IPS-18a (cell line): Measurements from ENCODE around the gene HOXB9.

Experiments used
- H3K27ac ChIP-seq: one replicate; pipeline ENCODE4 v1.5.1; 2013; ENCODE audit warnings: low read length
- H3K27me3 ChIP-seq: one replicate; pipeline ENCODE4 v1.6.1; 2013; ENCODE audit warnings: mild to moderate bottlenecking, low read length; ENCODE audit not compliant: control insufficient read depth, insufficient read depth
- H3K36me3 ChIP-seq: one replicate; pipeline ENCODE4 v1.6.1; 2013; ENCODE audit warnings: low read depth, low read length; ENCODE audit not compliant: control insufficient read depth
- H3K4me1 ChIP-seq: one replicate; pipeline ENCODE4 v1.6.1; 2013; ENCODE audit warnings: low read depth, low read length; ENCODE audit not compliant: control insufficient read depth
- H3K4me3 ChIP-seq: one replicate; pipeline ENCODE4 v1.5.1; 2013; ENCODE audit warnings: low read length
- H3K9ac ChIP-seq: one replicate; pipeline ENCODE4 v1.6.1; 2013; ENCODE audit warnings: mild to moderate bottlenecking, low read length, moderate library complexity
- H3K9me3 ChIP-seq: one replicate; pipeline ENCODE4 v1.6.1; 2013; ENCODE audit warnings: low read depth, low read length; ENCODE audit not compliant: control insufficient read depth

The HOXB9 gene

DNA sequence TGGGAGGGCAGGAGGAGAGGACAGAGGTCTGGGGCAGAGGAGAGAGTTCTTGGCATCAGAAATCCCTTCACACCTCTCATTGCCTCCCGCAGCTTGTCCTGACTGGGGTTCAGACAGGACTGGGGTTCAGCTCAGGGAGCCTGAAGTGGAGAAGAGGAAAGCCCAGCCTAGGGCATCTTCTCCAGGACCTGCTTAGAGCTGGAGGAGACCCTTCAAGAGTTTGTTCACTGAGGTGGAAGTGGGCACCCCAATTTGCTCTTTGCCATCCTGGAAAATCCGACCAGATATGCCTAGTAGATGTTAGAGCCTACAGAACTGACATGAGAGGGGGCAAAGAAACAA is 38.1 kb downstream of the HOXB9 start:
- H3K27me3 ChIP-seq: peaks cover 100% of the 10 kb centered on the region
- H3K27ac ChIP-seq: no peak overlapping the region
- H3K4me1 ChIP-seq: no peaks in the 10 kb centered on the region
- no peak overlapping the region for H3K9ac ChIP-seq
- H3K4me3 ChIP-seq: no peak overlapping the region
- H3K9me3 ChIP-seq: no peaks in the 10 kb centered on the region
- H3K36me3 ChIP-seq: no peaks in the 10 kb centered on the region

- Histone ChIP-seq H3K27me3 (peaks cover 100% of the 10 kb centered on the region), H3K9ac (no peak overlapping the region), H3K4me1 (no peaks in the 10 kb centered on the region), H3K27ac (no peak overlapping the region), H3K4me3 (no peak overlapping the region), H3K9me3 (no peaks in the 10 kb centered on the region), H3K36me3 (no peaks in the 10 kb centered on the region)
These were observed 38.7 kb downstream of the HOXB9 start for GRCh38 chr17:48587276-48588073.

DNA sequence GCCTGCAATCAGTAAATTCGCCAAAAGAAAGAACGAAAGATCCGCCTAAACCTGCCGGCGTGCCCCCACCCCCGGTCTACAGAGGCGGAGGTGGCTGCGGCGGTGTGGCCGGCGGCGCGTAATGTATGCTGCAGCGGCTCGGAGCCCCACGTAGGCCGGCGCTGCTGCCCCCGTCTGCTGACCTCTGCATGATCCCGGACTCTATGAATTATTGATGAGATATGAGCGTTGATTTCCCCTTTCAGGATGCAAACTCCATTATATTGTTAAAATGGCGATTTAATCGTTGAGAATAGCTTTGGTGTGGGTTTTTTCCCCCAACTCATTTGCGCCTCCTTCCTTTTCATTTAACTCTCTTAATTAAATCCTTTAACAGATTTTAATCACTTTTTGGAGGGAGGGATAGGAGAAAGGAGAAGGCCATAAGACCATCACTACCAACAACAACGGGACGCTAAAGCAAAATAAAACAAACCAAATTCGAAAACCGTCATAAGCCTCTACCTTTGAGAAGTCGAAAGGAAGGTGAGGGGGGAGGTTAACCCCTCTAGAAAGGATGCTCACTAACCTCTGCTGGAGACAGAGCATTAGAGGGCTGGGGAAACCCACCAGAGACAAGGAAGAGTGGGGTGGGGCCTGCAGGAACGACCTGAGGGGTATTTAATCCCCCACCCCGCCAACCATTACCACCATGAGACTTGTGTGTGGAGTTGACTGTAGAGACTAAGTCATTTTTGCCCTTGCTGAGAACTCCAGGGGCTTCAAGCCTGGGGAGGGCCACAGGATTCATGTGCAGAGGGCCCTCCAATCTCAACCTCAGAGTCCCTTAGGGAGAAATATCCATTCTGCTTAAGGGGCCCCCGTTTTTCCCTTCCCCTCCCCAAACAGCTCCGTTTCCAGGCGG is 39.6 kb downstream of the HOXB9 start:
- no peaks in the 10 kb centered on the region for H3K4me1 ChIP-seq
- no peak overlapping the region for H3K27ac ChIP-seq
- no peak overlapping the region for H3K9ac ChIP-seq
- peaks cover 100% of the 10 kb centered on the region for H3K27me3 ChIP-seq
- H3K36me3 ChIP-seq: no peaks in the 10 kb centered on the region
- H3K4me3 ChIP-seq: no peak overlapping the region
- no peaks in the 10 kb centered on the region for H3K9me3 ChIP-seq

DNA sequence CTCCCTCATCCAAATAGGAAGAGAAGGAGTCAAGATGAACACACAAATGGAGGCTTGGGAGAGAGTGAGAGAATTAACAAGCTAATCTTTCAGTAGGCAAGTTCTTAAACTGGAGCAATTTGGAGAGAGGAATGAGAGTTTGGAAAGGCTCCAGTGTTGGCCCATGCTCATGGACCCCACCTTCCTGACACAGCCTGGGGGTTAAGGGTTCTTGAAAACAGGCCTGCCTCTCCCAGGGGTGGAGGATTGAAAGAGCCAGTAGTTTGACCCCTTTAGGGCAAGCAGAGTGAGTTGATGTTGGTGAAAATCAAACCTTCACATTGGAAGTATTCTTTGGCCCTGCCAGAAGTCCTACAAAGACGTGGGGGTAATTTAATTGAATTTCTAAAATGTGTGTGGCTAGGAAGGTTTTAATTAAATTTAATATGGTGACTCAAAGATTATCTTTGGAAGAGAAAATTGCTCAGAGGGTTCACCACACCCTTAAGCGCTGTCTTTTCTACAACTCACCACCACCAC is 41.9 kb downstream of the HOXB9 start:
- no peaks in the 10 kb centered on the region for H3K9me3 ChIP-seq
- H3K4me1 ChIP-seq: no peaks in the 10 kb centered on the region
- H3K27me3 ChIP-seq: peaks cover 100% of the 10 kb centered on the region
- no peak overlapping the region for H3K9ac ChIP-seq
- H3K4me3 ChIP-seq: no peak overlapping the region
- no peaks in the 10 kb centered on the region for H3K36me3 ChIP-seq
- H3K27ac ChIP-seq: no peak overlapping the region

DNA sequence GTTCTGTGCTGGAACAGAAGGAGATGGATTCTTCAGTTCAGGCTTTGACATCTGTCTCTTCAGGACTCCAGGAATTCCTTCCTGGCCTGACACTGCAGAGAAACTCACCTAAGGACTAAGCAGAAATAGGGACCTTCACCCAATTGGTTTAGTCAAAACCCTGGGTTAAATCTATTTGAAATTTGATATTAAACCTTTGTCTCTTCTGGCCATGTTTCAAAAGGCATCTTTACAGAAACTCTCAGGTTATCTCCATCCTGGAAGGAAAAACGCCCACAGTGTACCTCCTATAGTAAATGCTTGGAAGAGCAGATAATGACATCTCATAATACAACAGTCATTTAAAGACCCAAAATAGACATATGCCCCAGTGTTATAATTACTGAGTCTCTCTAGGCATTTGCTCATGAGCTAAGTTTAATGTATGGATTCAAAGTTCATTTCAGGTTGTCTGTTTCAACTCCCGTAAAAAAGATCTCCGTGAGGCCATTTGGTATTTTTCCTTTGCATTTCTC is 42.4 kb downstream of the HOXB9 start:
- H3K36me3 ChIP-seq: no peaks in the 10 kb centered on the region
- no peak overlapping the region for H3K4me3 ChIP-seq
- peaks cover 100% of the 10 kb centered on the region for H3K27me3 ChIP-seq
- no peak overlapping the region for H3K9ac ChIP-seq
- H3K27ac ChIP-seq: no peak overlapping the region
- no peaks in the 10 kb centered on the region for H3K4me1 ChIP-seq
- H3K9me3 ChIP-seq: no peaks in the 10 kb centered on the region

DNA sequence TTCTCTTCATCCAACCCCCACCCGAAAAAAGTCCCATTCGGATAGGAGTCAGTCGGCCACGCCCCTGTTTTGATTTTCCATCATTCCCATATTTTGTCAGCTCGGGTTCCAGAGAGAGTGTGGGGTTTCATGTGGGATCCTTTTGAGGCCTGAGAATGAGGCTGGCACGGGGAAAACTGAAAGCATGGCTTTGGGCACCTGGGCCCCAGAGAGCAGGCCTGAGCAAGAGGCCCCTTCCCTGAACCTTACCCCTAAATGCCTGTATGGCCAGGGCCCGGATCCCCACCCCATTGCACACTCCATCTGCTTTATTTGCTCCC is 43.4 kb downstream of the HOXB9 start:
- H3K9me3 ChIP-seq: no peaks in the 10 kb centered on the region
- H3K9ac ChIP-seq: no peak overlapping the region
- H3K4me1 ChIP-seq: no peaks in the 10 kb centered on the region
- H3K36me3 ChIP-seq: no peaks in the 10 kb centered on the region
- peaks cover 100% of the 10 kb centered on the region for H3K27me3 ChIP-seq
- no peak overlapping the region for H3K4me3 ChIP-seq
- H3K27ac ChIP-seq: no peak overlapping the region

- peaks cover 100% of the 10 kb centered on the region for H3K27me3 ChIP-seq
- no peaks in the 10 kb centered on the region for H3K9me3 ChIP-seq
- H3K36me3 ChIP-seq: no peaks in the 10 kb centered on the region
- H3K9ac ChIP-seq: no peak overlapping the region
- no peaks in the 10 kb centered on the region for H3K4me1 ChIP-seq
- no peak overlapping the region for H3K4me3 ChIP-seq
- H3K27ac ChIP-seq: no peak overlapping the region
These were observed 46.2 kb downstream of the HOXB9 start for GRCh38 chr17:48579760-48580554.

GRCh38 chr17:48579471-48579759 is 46.7 kb downstream of the HOXB9 start:
- peaks cover 100% of the 10 kb centered on the region for H3K27me3 ChIP-seq
- no peaks in the 10 kb centered on the region for H3K9me3 ChIP-seq
- H3K27ac ChIP-seq: no peak overlapping the region
- H3K9ac ChIP-seq: no peak overlapping the region
- H3K36me3 ChIP-seq: no peaks in the 10 kb centered on the region
- no peak overlapping the region for H3K4me3 ChIP-seq
- H3K4me1 ChIP-seq: no peaks in the 10 kb centered on the region

- no peaks in the 10 kb centered on the region for H3K4me1 ChIP-seq
- H3K9me3 ChIP-seq: no peaks in the 10 kb centered on the region
- peaks cover 100% of the 10 kb centered on the region for H3K27me3 ChIP-seq
- H3K9ac ChIP-seq: no peak overlapping the region
- H3K4me3 ChIP-seq: no peak overlapping the region
- no peak overlapping the region for H3K27ac ChIP-seq
- H3K36me3 ChIP-seq: no peaks in the 10 kb centered on the region
These were observed 47.3 kb downstream of the HOXB9 start for GRCh38 chr17:48578616-48579470.

DNA sequence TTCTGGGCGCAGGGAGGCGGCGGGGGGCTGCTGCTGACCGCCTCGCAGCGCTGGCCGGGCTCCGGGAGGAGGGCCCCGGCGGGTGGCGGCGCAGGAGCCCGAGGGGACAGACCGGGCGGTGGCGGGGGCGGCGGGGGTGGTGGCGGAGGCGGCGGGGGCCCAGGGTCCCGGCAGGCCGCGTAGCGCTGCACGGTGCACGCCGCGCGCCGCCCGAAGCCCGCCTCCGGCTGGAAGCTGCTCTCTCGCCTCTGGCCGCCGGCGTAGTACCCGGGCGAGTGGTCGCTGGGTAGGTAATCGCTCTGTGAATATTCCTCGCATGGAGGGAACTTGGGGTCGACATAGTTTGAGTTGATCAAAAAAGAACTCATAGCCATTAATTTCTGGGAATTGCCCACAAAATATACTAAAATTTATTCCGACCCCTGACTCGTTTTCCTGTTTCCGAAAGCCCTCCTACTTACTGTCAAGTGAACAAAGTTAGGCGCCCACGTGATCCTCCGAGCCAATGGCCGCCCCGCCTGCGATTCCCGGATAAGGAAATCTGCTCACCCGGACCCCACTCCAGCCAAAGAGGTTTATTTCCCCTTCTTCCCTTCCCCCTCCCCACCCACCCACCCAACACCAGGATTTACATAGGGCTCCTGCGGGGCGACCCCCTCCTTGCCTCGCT is 48.1 kb downstream of the HOXB9 start, which contains the start of gene HOXB4:
Gene HOXB4 (minus strand): TSS at position 405 of the 670 bp plus-strand sequence. CDS start 31 bp downstream, at position 374.
- no peaks in the 10 kb centered on the region for H3K36me3 ChIP-seq
- H3K4me3 ChIP-seq: peak within 1 kb of the TSS; percentile 30
- no peaks in the 10 kb centered on the region for H3K9me3 ChIP-seq
- no peaks in the 10 kb centered on the region for H3K4me1 ChIP-seq
- H3K27me3 ChIP-seq: peaks cover 100% of the 10 kb centered on the region
- H3K9ac ChIP-seq: no peak within 1 kb of the TSS
- no peak within 1 kb of the TSS for H3K27ac ChIP-seq
